ENCODE results near the gene CDH5. TPM values are rescaled to one million over a fixed set of nuclear protein-coding genes. Genes with fewer than 3 reads are reported as not detected.
"Not testable (repeated sequence)": the region's sequence is repeated elsewhere in the genome, so short reads cannot be mapped to it uniquely, and the experiment has no call there.

CDH5 gene
- total RNA-seq, 4 donors from 2014 or later = 56.0 to 90.0 (median 67.2) TPM

GRCh38 chr16:66325717-66326376, 40.6 kb upstream of the CDH5 start:
- WGBS, 2 donors = 75 to 86% methylated on average over 4 to 8 of the region's 8 CpGs
- Histone ChIP-seq H3K27me3 (no peaks in the 10 kb centered on the region), H3K9me3 (no peaks in the 10 kb centered on the region), H3K4me3 (replicated peaks in 1 of 3) (no peak overlapping the region), H3K36me3 (no peaks in the 10 kb centered on the region), H3K27ac (no peak overlapping the region), H3K4me1 (no peaks in the 10 kb centered on the region)
- intact Hi-C loops (cut with DNase I) = no loop called here
- no peak for DNase-seq
- TF ChIP-seq CTCF (IDR thresholded peaks at IDR 0.05) = no peak
- TF ChIP-seq POLR2A (IDR thresholded peaks at IDR 0.05) = no peak

GRCh38 chr16:66326991-66327513, 39.4 kb upstream of the CDH5 start:
- 77 to 78% methylated on average over 13 to 15 of the region's 17 CpGs for WGBS, 2 donors
- no peak for TF ChIP-seq POLR2A (IDR thresholded peaks at IDR 0.05)
- no peak for TF ChIP-seq CTCF (IDR thresholded peaks at IDR 0.05)

GRCh38 chr16:66328282-66328681, 38.2 kb upstream of the CDH5 start:
- TF ChIP-seq POLR2A (IDR thresholded peaks at IDR 0.05) = no peak
- TF ChIP-seq CTCF (IDR thresholded peaks at IDR 0.05) = no peak
- Histone ChIP-seq H3K4me3 (replicated peaks in 1 of 3) (no peak overlapping the region), H3K27me3 (no peaks in the 10 kb centered on the region), H3K9me3 (no peaks in the 10 kb centered on the region), H3K4me1 (no peaks in the 10 kb centered on the region), H3K27ac (no peak overlapping the region), H3K36me3 (no peaks in the 10 kb centered on the region)
- intact Hi-C loops (cut with DNase I) = no loop called here
- no peak for DNase-seq
- WGBS, 2 donors = 90 to 92% methylated on average over 11 of the region's 11 CpGs

More at GRCh38 chr16:66326991-66327513, 39.4 kb upstream of the CDH5 start:
- H3K36me3 ChIP-seq = no peaks in the 10 kb centered on the region
- no peak overlapping the region for H3K27ac ChIP-seq
- no peaks in the 10 kb centered on the region for H3K4me1 ChIP-seq
- intact Hi-C loops (cut with DNase I) = no loop called here
- no peak for DNase-seq
- no peaks in the 10 kb centered on the region for H3K9me3 ChIP-seq
- no peaks in the 10 kb centered on the region for H3K27me3 ChIP-seq
- H3K4me3 ChIP-seq (replicated peaks in 1 of 3) = no peak overlapping the region

- DNase-seq; H3K4me3 ChIP-seq (replicated peaks in 1 of 3); H3K27me3 ChIP-seq; H3K36me3 ChIP-seq; H3K27ac ChIP-seq; intact Hi-C loops (cut with DNase I); H3K4me1 ChIP-seq; H3K9me3 ChIP-seq: not testable (repeated sequence)
- whole genome bisulfite sequencing, 2 donors = 90 to 91% methylated on average over 2 of the region's 2 CpGs
Measured at GRCh38 chr16:66331464-66331863, 35.0 kb upstream of the CDH5 start.

- WGBS, 2 donors = 82% methylated on average over 13 to 15 of the region's 15 CpGs
- DNase-seq = no peak
Measured at GRCh38 chr16:66332634-66333610, 33.6 kb upstream of the CDH5 start.

More at GRCh38 chr16:66332634-66333610, 33.6 kb upstream of the CDH5 start:
- no peaks in the 10 kb centered on the region for H3K36me3 ChIP-seq
- no peaks in the 10 kb centered on the region for H3K4me1 ChIP-seq
- H3K27ac ChIP-seq = no peak overlapping the region
- H3K4me3 ChIP-seq (replicated peaks in 1 of 3) = no peak overlapping the region
- H3K9me3 ChIP-seq = no peaks in the 10 kb centered on the region
- intact Hi-C loops (cut with DNase I) = no loop called here
- TF ChIP-seq CTCF (IDR thresholded peaks at IDR 0.05) = no peak
- no peak for TF ChIP-seq POLR2A (IDR thresholded peaks at IDR 0.05)
- no peaks in the 10 kb centered on the region for H3K27me3 ChIP-seq
